ENCODE measurements around the gene CXCR1.
"Not testable (repeated sequence)": the region's sequence is repeated elsewhere in the genome, so short reads cannot be mapped to it uniquely, and the experiment has no call there.

CXCR1 gene

DNA sequence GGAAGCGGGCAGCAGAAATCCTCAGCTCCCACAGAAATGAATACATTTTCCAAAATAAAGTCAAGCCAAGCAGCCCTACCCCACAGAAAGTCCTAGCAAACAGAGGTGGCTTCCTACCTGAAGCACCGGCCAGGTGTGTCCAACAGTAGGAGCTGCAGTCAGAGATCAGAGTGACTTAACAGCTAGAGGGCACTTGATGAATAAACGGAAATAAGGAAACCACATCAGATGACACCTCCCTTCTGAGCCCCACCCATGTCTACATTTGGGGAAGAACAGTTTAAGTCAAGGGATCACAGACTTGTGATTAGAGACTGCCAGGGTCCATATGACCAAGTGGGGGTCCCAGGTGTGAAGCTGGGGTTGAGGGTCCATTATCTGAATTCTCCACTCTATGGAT lies at the start of gene CXCR1:
TSS of gene CXCR1 (minus strand) at position 172 of the 400 bp plus-strand sequence. CDS start 1,751 bp downstream, outside the sequence.
- no peak for DNase-seq

DNA sequence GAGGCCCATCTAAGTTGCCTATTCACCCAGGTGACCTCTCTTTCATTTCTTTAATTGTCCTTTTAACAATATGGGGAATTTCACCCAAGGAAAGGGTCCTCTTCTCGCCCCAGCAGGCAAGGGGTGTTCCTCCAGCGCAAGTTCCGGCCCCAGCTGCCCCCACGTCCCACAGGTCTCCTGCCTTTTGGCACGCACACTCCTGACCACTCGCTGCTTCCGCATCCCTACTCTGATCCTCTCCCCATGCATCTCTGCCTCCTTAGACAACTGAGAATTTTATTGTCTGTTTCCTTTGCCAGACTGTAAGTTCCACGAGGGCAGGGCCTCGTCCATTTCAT lies 49.5 kb upstream of the CXCR1 start:
- DNase-seq: peak in 2 of 58 donors; percentile 0 to 35

DNA sequence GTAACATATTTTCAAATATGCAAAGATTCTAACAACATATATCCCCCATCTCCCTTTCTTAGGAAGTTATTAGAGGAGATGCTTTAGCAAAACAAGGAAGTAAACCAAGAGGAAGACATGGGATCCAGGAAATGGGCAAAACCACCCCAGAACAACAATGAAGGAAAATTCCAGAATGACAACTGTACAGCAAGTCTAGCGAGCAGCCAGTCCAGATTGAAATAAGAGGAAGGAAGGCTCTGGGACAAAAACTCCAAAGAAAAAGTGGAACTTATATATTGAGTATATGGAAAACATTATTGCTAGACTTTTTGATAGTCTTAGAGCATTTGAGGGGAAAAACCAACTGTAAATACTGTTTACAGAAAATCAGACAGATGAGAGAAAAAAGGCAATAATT lies 47.4 kb upstream of the CXCR1 start:
- DNase-seq: no peak

DNA sequence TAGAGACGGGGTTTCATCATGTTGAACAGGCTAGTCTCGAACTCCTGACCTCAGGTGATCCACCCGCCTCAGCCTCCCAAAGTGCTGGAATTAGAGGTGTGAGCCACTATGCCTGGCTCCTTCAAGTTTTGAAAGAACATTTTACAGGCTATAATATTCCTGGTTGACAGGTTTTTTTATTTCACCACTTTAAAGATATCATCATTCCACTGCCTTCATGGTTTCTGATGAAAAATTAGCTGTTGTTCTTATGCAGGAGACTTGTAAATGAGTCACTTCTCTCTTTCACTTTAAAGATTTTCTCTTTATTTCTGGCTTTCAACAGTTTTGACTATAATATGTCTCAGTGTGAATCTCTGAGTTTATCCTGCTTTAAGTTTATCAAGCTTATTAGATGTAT lies 42.3 kb upstream of the CXCR1 start:
- no peak for DNase-seq

DNA sequence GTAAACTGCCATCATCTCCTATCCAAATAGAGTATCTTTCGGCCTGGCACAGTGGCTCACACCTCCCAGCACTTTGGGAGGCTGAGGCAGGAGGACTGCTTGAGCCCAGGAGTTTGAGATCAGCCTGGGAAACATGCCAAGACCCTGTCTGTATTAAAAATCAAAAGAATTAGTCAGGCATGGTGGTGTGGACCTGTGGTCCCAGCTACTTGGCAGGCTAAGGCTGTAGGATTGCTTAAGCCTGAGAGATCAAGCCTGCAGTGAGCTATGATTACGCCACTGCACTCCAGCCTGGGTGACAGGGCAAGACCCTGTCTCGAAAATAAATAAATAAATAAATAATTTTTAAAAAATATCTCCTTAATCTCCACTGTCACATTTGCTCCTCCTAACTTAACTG lies 35.5 kb upstream of the CXCR1 start:
- no peak for DNase-seq

DNA sequence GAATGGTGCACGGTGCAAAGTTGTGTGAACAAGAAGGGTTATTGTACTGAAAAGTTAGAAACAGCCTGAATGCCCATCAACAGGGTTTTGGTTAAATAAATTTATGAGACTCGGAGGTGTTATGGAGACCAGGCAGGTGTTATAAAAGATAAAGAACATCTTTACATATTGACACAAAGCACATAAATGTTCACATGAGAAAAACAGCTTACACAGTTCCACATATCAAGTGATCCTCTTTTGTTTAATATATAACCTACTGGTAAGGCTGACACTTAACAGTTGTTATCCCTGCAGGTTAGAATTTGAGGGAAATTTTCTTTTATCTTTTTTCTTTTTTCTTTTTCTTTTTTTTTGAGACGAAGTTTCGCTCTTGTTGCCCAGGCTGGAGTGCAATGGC lies 30.2 kb upstream of the CXCR1 start:
- no peak for DNase-seq

DNA sequence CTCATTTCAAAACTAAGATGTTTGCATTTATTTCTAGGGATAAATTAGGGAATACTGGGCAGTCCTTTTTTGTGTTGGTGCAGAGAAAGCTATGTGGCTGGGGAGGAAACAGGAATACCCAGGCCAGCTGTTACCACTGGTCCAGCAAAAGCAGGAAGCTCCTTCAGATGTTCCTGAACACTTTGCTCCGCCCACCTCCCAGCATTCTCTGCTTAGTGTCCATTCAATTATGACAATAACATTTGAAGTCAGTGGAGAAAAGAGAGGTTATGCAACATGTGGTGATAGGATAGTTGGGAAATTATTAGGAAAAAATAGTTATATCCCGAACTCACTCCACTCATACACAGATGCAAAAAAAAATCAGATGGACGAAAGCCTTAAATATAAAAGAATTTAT lies 28.1 kb upstream of the CXCR1 start:
- no peak for DNase-seq

DNA sequence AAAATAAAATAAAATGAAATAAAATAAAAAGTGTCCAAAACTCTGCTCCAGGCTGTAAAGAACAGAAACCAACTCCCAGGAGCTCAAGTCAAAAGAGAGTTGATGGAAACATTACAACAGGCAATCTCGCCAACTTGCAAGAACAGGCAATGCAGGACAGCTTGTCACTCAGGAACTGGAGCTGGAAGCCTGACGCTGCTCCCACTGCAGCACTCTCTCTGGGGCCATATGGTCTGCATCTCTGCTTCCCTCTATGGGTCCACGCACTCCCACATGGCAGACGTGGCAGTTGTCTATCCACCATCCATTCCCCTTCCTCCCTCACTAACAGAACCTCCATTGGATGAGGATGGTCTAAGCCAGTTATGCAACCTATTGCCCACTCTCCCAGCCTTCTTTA lies 26.9 kb upstream of the CXCR1 start:
- DNase-seq: peak in 6 of 58 donors; percentile 5 to 31 (median 8)

DNA sequence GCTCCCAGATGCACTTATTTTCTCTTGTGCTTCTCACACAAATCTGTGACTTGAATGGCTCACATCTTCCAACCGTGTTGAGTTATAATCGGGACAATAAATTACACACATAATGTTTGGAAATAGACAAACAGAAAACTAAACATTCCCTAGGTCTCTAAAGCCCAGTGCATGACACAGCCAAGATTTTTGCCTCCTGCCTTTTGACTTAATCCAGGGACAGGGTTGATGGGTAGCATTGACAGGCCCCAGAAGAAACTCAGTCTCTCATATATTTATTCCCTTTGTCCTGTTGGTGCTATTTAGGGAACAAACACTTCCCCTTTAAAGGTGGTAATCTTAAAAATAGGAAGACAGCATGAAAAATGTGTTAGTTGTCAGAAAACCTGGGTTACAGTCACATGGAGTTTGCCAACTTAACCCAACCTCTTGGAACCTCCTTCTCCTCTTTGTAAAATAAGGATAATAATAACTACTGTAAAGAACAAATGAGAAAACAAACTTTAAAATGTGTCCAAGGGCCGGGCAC lies 26.2 kb upstream of the CXCR1 start:
- no peak for DNase-seq

DNA sequence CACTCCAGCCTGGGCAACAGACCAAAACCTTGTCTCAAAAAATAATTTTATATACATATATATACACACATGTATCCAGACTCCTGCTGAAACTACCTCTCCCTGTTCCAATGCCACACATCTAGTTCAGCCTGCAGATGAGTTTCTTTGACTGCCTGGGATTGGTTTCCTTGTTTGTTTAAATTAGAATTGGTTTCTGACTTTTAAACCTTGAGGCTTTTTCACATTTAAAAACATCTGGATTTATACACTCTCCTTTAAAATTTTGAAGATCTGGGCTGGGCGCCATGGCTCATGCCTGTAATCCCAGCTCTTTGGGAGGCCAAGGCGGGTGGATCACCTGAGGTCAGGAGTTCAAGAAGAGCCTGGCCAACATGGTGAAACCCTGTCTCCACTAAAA lies 21.8 kb upstream of the CXCR1 start:
- DNase-seq: no peak

DNA sequence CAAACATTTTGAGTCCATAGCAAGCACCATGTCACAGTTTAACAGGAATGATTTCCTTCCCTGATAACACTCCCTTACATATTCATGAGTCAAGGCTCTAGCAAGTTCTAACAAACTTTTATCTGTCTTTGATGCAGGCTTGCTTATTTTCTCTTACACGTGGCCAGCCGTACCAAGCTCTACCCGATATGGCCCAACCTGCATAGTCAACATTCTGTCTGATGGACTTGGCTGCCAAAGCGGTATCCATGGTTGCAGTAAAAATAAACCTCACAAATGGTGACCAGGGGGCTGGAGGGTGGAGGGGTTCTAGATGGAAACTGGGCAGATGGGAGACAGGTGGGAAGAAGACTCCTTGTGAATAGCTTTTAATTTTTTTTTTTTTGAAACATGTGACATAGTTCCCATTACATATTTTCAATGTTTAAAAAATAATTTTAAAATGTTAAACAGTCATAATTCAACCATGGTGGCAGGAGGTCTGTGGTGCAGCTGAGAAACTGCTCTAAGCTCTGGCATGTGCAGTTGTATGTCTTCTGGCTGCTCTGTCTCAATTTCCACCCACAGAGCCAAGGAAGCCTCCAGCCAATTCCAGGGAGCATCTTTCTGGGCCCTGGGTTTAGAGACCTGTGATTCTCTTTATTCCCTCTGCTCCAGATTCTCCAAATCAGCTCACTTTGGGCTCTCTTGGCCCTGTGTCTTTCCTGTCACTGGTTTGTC lies 20.7 kb upstream of the CXCR1 start:
- no peak for DNase-seq

DNA sequence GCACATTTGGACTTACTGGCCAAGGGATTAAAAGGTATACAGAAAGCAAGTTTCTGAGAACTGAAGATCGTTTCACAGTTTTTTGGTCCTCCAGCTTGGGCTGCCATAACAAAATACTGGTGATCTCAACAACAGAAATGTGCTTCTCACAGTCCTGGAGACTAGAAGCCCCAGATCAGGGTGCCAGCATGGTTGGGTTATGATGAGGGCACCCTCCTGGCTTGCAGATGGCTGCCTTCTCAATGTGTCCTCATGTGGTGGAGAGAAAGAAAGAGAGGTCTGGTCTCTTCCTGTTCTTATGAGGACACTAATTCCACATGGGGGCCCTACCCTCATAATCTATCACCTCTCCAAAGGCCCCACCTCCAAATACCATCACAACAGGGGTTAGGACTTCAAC lies 20.1 kb upstream of the CXCR1 start:
- no peak for DNase-seq

DNA sequence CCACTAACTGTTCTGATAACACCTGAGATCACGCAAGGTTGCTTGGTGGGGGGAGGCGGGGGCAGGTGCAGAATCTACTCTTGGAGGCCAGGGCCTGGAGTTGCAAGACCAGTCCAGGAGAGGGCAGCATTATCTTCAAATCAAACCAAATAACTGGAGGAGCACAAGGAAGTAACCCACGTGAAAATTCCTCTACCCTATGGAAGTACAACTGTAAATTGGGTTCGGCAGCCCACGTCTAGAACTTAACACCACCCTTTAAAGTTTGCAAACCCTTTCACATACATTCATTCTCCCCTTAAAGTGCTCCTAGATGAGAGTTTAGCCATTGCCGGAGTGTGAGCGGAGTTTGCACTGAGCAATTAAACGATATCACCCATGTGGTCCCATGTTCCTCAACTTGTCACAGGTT lies 19.6 kb upstream of the CXCR1 start:
- peak in 32 of 58 donors; percentile 1 to 42 (median 10) for DNase-seq

DNA sequence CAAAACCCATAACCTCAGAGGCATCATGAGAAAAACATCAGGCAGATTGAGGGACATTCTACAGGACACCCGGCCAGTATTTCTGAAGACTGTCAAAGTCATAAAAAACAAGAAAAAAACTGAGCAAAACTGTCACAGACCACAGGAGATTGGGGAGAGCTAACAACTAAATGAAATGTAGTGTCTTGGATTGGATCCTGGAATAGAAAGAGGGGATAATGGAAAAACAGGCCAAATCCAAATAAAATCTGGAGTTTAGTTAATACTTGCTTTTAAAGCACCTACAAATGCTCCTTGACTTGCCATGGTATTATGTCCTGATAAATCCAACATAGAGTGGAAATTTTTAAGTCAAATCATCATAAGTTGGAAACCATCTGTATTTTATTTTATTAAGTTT lies 17.6 kb upstream of the CXCR1 start:
- no peak for DNase-seq

DNA sequence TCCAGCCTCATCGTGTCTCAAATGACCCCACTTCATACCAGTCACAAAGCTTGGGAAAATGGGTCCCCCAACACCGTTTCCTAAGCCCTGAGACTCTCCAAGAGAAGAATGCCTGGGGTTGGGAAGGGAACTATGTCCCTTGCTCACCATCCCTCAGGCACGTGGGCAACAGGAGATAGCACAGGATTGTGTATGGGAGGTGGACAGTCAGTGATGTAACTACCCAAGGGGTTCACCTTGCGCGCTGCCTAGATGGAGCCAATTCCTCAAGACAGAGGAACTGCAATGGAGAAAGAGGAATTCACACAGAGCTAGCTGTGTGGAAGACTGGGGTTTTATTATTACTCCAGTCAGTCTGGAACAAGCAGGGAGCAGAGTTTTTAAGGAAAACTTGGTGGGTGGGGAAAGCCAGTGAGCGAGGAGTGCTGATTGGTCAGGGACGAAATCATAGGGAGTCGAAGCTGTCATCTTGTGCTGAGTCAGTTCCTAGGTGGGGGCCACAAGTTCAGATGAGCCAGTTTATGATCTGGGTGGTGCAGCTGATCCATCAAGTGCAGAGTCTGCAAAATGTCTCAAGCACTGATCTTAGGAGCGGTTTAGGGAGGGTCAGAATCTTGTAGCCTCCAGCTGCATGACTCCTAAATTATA lies 13.8 kb upstream of the CXCR1 start:
- no peak for DNase-seq

DNA sequence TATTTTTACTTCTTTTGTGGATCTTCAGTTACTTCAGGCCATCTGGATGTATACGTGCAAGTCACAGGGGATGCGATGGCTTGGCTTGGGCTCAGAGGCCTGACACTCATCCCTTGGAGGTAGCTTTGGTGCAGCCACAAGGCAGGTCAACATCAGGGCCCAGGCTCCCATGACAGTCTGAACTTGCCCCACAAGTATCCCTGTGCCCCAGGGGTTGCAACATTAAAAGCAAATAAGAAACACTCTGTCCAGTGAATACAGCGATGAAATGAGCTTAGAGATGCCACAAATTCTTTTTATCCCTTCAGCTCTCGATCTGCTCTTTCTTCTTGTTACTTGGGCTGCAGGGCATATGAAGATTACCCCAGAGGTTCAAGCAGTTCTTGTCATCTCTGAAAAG lies 13.0 kb upstream of the CXCR1 start:
- DNase-seq: no peak

DNA sequence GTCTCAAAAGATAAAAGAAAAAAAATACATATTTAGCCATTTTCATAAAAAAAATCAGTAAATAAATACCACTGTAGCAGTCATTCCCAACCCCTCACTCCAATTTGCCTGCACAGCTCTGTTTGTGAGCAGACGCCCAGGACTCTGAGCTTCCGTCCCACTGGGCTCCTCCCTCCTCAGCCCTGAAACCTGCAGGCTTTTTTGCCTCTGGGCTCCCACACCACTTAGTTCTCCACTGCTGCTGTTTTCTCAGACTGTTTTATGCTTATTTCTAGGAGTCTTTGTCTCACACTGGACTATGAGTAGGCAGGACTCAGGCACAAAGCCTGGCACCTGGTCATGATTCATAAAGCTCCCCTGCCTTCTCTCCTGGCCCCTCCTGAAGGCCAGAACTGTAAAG lies 6.1 kb upstream of the CXCR1 start:
- no peak for DNase-seq

DNA sequence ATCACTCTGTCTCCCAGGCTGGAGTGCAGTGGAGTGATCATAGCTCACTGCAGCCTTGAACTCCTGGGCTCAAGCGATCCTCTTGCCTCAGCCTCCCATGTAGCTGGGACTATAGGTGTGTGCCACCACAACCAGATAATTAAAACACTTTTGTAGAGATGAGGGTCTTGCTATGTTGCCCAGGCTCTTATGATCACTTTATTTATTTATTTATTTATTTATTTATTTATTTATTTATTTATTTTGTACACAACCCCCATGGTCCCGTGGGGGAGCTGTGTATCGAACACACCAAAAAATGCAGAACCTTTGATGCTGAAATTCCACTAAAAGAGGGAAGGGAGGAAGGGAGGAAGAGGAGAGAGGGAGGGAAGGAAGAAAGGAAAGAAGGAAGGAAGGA lies 5.0 kb upstream of the CXCR1 start:
- DNase-seq: not testable (repeated sequence)

DNA sequence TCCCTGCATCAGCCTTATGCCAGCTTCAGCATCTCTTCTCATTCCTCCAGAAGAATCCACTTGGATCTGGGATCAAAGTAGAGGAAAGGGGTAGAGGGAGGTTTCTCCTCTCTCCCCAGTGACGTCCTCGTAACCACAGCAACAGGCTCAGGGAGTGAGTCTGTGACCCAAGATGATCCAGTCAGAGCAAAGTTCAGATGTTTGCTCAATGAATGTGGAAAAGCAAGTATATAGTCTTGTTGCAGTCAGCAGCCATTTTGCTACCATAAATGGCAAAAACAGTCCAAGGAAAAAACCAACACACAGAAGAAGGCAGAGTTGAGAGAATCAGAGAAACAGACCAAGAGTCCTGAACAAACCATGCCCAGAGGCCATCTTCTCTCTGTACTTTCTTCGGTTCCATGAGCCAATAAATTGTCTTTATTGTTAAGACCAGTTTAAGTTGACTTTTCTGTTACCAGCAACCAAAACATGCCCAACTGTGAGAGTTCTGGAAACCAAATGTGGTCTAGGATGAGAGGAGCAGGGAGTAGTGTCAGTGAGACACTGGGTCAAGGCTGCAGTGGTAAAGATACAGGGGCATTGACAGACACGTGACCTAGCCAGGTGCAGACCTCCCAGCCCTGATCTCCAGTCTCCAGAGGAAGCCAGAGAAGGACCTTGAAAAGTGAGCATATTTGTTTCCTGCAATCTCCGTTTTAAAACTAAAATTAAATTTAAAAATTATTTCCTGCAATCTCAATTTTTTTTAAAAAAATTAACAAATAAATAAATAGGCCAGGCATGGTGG lies 3.2 kb upstream of the CXCR1 start:
- DNase-seq: no peak

DNA sequence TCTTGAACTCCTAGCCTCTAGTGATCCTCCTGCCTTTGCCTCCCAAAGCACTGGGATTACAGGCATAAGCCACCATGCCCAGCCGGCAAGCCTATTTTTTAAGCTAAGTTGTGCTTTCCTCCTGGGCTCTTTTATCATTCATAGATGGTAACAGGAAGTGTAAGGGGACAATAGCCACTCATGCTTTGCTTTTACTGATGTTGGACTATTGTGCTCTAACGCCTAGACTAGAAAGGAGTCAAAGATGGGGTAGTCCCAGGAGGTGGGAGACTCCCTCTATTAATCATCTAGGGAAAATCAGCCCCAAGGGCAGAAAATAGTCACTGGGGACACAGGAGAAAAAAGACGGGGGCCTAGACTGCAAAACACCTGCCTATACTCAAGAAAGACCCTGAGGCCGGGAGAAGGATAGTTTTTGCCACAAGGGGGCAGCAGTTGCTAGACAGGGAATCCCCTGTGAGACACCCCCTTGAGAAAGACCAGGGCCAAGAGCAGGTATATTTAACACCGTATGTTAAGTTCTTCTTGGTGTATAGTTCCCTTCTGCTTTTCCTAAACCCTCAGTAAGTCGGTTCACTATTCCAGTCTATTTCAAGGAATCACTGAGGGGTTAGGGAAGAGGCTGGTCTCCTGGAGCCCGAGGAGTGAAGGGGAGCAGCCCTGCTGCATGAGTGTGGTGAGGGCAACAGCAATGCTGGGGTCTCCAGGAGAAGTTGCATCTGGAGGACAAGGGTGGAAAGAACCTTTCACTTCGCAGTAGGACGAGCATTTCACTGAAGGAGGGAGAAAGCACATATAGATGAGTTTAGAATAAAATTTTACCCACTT lies 2.1 kb upstream of the CXCR1 start:
- peak in 10 of 58 donors; percentile 1 to 42 (median 6) for DNase-seq

DNA sequence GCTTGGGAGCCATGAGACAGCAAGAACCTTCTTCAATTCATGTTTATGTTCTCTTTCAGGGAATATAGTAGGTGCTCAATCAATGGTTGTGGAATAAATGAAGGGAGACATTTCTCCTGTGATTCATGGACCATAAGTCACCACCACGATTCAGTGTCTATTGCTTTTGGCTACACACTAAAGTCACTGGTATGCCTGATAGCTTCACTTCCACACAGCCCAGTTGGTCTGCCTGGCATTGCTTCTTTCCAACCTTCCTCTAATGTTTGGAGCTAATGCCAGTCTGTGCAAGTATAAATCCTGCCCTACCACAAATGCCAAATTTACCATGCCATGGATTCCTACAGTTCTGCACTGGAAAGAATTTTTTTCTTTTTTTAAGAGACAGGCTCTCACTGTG lies 1.3 kb upstream of the CXCR1 start:
- no peak for DNase-seq

Data from anterior cingulate cortex (tissue), 58 donors.